SJCRH30 (cell line): Measurements from ENCODE around the gene ATXN3L. TPM values are rescaled to one million over a fixed set of nuclear protein-coding genes. Genes with fewer than 3 reads are reported as not detected.

Source experiments
- DNase-seq, 2 experiments: peaks; one replicate each; pipeline ENCODE4 v3.0.0-alpha.2; 2015 to 2020
- H3K27ac ChIP-seq: fragments of 250-450 bp; sonication (Bioruptor Pico); 2 replicates; pipeline ENCODE4 v1.5.1; 2020; ENCODE audit warnings: mild to moderate bottlenecking, moderate library complexity
- H3K27me3 ChIP-seq: fragments of 250-450 bp; sonication (Bioruptor Pico); 2 replicates; pipeline ENCODE4 v1.5.1; 2020; ENCODE audit warnings: mild to moderate bottlenecking, moderate library complexity
- H3K36me3 ChIP-seq: fragments of 250-450 bp; sonication (Bioruptor Pico); 2 replicates; pipeline ENCODE4 v1.5.1; 2020; ENCODE audit warnings: mild to moderate bottlenecking, moderate library complexity
- H3K4me1 ChIP-seq: fragments of 250-450 bp; sonication (Bioruptor Pico); 2 replicates; pipeline ENCODE4 v1.5.1; 2020; ENCODE audit warnings: mild to moderate bottlenecking, moderate library complexity
- H3K4me3 ChIP-seq: fragments of 250-450 bp; sonication (Bioruptor Pico); 2 replicates; pipeline ENCODE4 v1.5.1; 2020; ENCODE audit warnings: mild to moderate bottlenecking, moderate library complexity
- H3K9me3 ChIP-seq: fragments of 250-450 bp; sonication (Bioruptor Pico); replicated peaks from 2 replicates; pipeline ENCODE4 v1.5.1; 2020; ENCODE audit warnings: mild to moderate bottlenecking, moderate library complexity
- total RNA-seq: library from RNA; depleted of rRNA; stranded (reverse); fragments of >200 nt; shearing (Covaris generic); gene quantifications from 2 replicates; pipeline ENCODE4 v1.2.3, GENCODE V29; 2014; rRNA removed

Gene ATXN3L
- not detected in 2 replicates for total RNA-seq

GRCh38 chrX:13319953-13320352 lies at the start of gene ATXN3L:
Gene ATXN3L, minus strand, starts transcription at chrX:13320053. Its CDS starts 119 bp downstream, at chrX:13319934.
- Histone ChIP-seq H3K9me3 (no peaks in the 10 kb centered on the region; the same call in 1 of the 2 replicates), H3K27ac (no peak within 1 kb of the TSS), H3K36me3 (no peaks in the 10 kb centered on the region), H3K4me3 (no peak within 1 kb of the TSS), H3K4me1 (no peaks in the 10 kb centered on the region), H3K27me3 (no peaks in the 10 kb centered on the region)
- no peak for DNase-seq

GRCh38 chrX:13369256-13370030 lies 49.6 kb upstream of the ATXN3L start:
- H3K4me1 ChIP-seq = peaks cover 4% of the 10 kb centered on the region; the same call in 1 of the 2 replicates
- H3K36me3 ChIP-seq = no peaks in the 10 kb centered on the region
- H3K27me3 ChIP-seq = no peaks in the 10 kb centered on the region
- DNase-seq = no peak
- H3K9me3 ChIP-seq = no peaks in the 10 kb centered on the region
- H3K27ac ChIP-seq = no peak overlapping the region
- H3K4me3 ChIP-seq = no peak overlapping the region

GRCh38 chrX:13367950-13368349 lies 48.1 kb upstream of the ATXN3L start:
- no peaks in the 10 kb centered on the region for H3K36me3 ChIP-seq
- DNase-seq = no peak
- H3K4me1 ChIP-seq = peaks cover 4% of the 10 kb centered on the region; the same call in 1 of the 2 replicates

GRCh38 chrX:13366698-13367097 lies 46.8 kb upstream of the ATXN3L start:
- Histone ChIP-seq H3K27me3 (no peaks in the 10 kb centered on the region), H3K27ac (no peak overlapping the region), H3K9me3 (no peaks in the 10 kb centered on the region), H3K4me1 (no peaks in the 10 kb centered on the region), H3K4me3 (no peak overlapping the region), H3K36me3 (no peaks in the 10 kb centered on the region)
- no peak for DNase-seq

More at GRCh38 chrX:13367950-13368349, 48.1 kb upstream of the ATXN3L start:
- Histone ChIP-seq H3K27me3 (no peaks in the 10 kb centered on the region), H3K4me3 (no peak overlapping the region), H3K9me3 (no peaks in the 10 kb centered on the region), H3K27ac (no peak overlapping the region)

- H3K4me1 ChIP-seq = peaks cover 5% of the 10 kb centered on the region
- DNase-seq = no peak
- H3K9me3 ChIP-seq = no peaks in the 10 kb centered on the region
- no peak overlapping the region for H3K27ac ChIP-seq
- no peak overlapping the region for H3K4me3 ChIP-seq
- H3K27me3 ChIP-seq = no peaks in the 10 kb centered on the region
- no peaks in the 10 kb centered on the region for H3K36me3 ChIP-seq
Measured at GRCh38 chrX:13365161-13365560, 45.3 kb upstream of the ATXN3L start.

GRCh38 chrX:13364230-13364857 lies 44.5 kb upstream of the ATXN3L start:
- Histone ChIP-seq H3K27ac (no peak overlapping the region), H3K36me3 (no peaks in the 10 kb centered on the region), H3K4me3 (no peak overlapping the region), H3K27me3 (no peaks in the 10 kb centered on the region), H3K9me3 (no peaks in the 10 kb centered on the region), H3K4me1 (peaks cover 13% of the 10 kb centered on the region)
- no peak for DNase-seq

GRCh38 chrX:13360146-13360545 lies 40.3 kb upstream of the ATXN3L start:
- peak overlapping the region; percentile 69 for H3K27ac ChIP-seq
- DNase-seq = peak; percentile 86 to 92

GRCh38 chrX:13357925-13358324 lies 38.1 kb upstream of the ATXN3L start:
- peaks cover 34% of the 10 kb centered on the region for H3K4me1 ChIP-seq
- peak overlapping the region; percentile 69 for H3K27ac ChIP-seq
- no peak overlapping the region for H3K4me3 ChIP-seq
- no peaks in the 10 kb centered on the region for H3K36me3 ChIP-seq
- H3K9me3 ChIP-seq = no peaks in the 10 kb centered on the region
- peak; percentile 82 to 93 for DNase-seq
- no peaks in the 10 kb centered on the region for H3K27me3 ChIP-seq

More at GRCh38 chrX:13360146-13360545, 40.3 kb upstream of the ATXN3L start:
- H3K36me3 ChIP-seq = no peaks in the 10 kb centered on the region
- H3K4me3 ChIP-seq = no peak overlapping the region
- no peaks in the 10 kb centered on the region for H3K9me3 ChIP-seq
- peaks cover 34% of the 10 kb centered on the region for H3K4me1 ChIP-seq
- no peaks in the 10 kb centered on the region for H3K27me3 ChIP-seq

GRCh38 chrX:13346646-13347045 lies 26.8 kb upstream of the ATXN3L start:
- H3K4me1 ChIP-seq = no peaks in the 10 kb centered on the region
- no peak overlapping the region for H3K27ac ChIP-seq
- no peak for DNase-seq
- H3K4me3 ChIP-seq = no peak overlapping the region
- H3K27me3 ChIP-seq = no peaks in the 10 kb centered on the region
- H3K9me3 ChIP-seq = peaks cover 7% of the 10 kb centered on the region
- H3K36me3 ChIP-seq = no peaks in the 10 kb centered on the region

- no peak for DNase-seq
- Histone ChIP-seq H3K9me3 (peaks cover 7% of the 10 kb centered on the region), H3K27me3 (no peaks in the 10 kb centered on the region), H3K4me1 (peaks cover 4% of the 10 kb centered on the region; the same call in 1 of the 2 replicates), H3K27ac (no peak overlapping the region), H3K4me3 (no peak overlapping the region), H3K36me3 (no peaks in the 10 kb centered on the region)
Measured at GRCh38 chrX:13345438-13345837, 25.6 kb upstream of the ATXN3L start.

- Histone ChIP-seq H3K4me3 (no peak overlapping the region), H3K27ac (no peak overlapping the region), H3K27me3 (no peaks in the 10 kb centered on the region), H3K36me3 (no peaks in the 10 kb centered on the region), H3K4me1 (peaks cover 5% of the 10 kb centered on the region; the same call in 1 of the 2 replicates), H3K9me3 (peaks cover 7% of the 10 kb centered on the region)
- no peak for DNase-seq
Measured at GRCh38 chrX:13345037-13345436, 25.2 kb upstream of the ATXN3L start.

- no peaks in the 10 kb centered on the region for H3K27me3 ChIP-seq
- no peak overlapping the region for H3K27ac ChIP-seq
- peaks cover 5% of the 10 kb centered on the region; the same call in 1 of the 2 replicates for H3K4me1 ChIP-seq
- no peak for DNase-seq
- H3K9me3 ChIP-seq = peaks cover 6% of the 10 kb centered on the region; the same call in 1 of the 2 replicates
- no peaks in the 10 kb centered on the region for H3K36me3 ChIP-seq
- no peak overlapping the region for H3K4me3 ChIP-seq
Measured at GRCh38 chrX:13341491-13342101, 21.7 kb upstream of the ATXN3L start.

- no peak overlapping the region for H3K4me3 ChIP-seq
- H3K27ac ChIP-seq = no peak overlapping the region
- DNase-seq = peak in 1 of 2 experiments; percentile 42
- no peaks in the 10 kb centered on the region for H3K36me3 ChIP-seq
- H3K27me3 ChIP-seq = no peaks in the 10 kb centered on the region
- H3K4me1 ChIP-seq = peaks cover 5% of the 10 kb centered on the region; the same call in 1 of the 2 replicates
- H3K9me3 ChIP-seq = peaks cover 6% of the 10 kb centered on the region; the same call in 1 of the 2 replicates
Measured at GRCh38 chrX:13340182-13340791, 20.4 kb upstream of the ATXN3L start.

- Histone ChIP-seq H3K4me1 (peaks cover 5% of the 10 kb centered on the region; the same call in 1 of the 2 replicates), H3K9me3 (peaks cover 6% of the 10 kb centered on the region), H3K27ac (no peak overlapping the region), H3K4me3 (no peak overlapping the region), H3K36me3 (no peaks in the 10 kb centered on the region), H3K27me3 (no peaks in the 10 kb centered on the region)
- DNase-seq = no peak
Measured at GRCh38 chrX:13339607-13340006, 19.8 kb upstream of the ATXN3L start.
